GM18909 (cell line): Measurements from ENCODE around the gene PPP1R14B.

ENCODE experiments used
- ATAC-seq: cut with Tn5 transposase; IDR thresholded peaks from one replicate; pipeline ENCODE4 v1.9.1; 2021; ENCODE audit warnings: mild to moderate bottlenecking; ENCODE audit not compliant: unreplicated experiment, poor library complexity

Gene PPP1R14B, protein sequence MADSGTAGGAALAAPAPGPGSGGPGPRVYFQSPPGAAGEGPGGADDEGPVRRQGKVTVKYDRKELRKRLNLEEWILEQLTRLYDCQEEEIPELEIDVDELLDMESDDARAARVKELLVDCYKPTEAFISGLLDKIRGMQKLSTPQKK

DNA sequence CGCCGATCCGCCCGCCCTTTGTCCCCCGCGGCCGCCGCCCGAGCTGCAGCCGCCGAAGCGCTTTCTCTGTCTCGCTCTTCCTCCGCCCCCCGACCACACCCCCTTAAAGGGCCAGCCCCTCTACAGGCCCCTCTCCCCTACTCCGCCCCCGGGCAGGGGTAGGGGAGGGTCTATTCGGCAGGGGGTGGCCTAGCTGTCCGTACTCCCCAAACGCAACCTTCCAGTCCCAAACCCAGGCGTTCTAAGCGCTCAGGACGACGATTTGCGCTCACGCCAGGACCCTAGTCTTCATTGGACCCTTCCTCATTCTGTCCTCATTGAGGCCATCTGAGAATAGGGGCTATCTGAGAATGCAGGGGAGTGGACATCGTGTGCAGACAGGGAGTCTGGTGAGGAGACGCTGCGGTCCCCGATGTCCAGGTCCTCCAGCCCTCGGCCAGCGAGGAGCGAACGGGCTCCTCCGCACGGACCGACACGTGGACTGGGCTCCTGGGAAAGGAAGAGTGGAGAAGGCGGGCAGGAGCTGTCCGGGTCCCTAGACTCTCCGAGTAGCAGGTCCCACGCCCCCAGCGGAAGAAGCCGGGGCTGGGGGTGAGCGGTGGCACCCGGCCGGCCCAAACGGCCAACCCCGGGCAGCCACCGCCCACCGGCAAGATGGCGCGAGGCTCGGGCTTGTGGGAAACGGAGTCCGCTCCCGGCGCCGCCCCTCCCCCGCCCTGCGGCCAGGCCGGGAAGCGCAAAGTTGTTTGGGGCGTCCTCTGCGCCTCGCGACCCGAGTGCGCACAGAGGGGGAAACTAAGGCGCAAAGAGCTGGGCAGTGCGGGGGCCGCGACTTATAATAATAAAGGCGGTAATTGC lies at the start of gene PPP1R14B:
PPP1R14B (minus strand) TSS at position 73 of the 858 bp plus-strand sequence. CDS start 270 bp downstream, outside the sequence.
- ATAC-seq, result peak; percentile 34

DNA sequence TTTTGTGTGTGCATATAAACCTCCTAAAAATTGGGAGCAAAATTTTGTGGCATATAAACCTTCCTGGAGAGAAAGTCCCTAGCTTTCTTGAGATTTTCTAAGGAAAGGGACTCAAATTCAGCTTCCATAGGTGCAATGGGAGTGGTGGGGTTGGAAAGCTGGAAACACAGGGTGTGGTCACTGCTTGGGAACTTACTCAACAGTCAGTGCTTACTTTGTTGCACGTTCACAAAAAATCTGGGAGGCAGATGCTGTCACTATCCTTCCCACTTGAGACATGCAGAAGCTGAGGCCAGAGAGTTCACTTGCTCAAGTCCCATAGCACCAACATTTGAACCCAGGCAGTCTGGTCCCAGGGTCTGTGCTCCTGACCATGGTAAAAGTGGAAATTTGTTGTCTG lies 49.5 kb upstream of the PPP1R14B start:
- ATAC-seq, result no peak

DNA sequence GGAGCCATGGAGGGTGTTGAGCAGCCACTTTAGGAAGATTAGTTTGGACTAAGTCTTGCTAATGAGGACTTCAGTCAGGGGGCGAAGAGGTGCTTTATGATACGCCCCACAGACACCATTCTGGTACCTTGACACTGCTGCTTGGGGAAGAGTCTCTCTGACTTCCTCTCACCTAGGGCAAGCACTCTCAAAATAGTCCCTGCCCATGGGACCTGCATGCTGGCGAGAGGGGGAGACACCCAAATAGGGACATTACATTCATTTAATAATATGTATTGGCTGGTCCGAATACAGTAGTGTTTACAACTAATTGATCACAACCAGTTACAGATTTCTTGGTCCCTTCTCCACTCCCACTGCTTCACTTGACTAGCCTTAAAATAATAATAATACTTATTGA lies 49.0 kb upstream of the PPP1R14B start:
- ATAC-seq, result no peak

DNA sequence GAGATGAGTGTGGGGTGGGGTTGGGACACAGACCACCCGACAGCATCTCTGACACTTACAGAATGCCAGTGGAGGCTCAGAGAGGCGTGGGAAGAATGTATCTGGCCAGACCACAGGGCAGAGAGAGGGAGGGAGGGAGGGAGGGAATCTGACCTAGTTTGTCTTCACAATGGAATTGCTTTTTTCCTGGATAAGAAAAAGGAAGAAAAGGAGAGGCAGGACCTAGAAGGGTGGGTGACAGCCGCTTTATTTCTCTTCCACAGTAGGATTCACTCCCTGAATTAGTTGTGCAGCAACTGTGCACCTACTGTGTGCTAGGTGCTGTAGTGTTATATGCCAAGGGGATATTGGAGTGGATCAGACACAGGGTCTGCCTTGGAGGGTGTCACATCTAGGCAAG lies 48.0 kb upstream of the PPP1R14B start:
- no peak for ATAC-seq

DNA sequence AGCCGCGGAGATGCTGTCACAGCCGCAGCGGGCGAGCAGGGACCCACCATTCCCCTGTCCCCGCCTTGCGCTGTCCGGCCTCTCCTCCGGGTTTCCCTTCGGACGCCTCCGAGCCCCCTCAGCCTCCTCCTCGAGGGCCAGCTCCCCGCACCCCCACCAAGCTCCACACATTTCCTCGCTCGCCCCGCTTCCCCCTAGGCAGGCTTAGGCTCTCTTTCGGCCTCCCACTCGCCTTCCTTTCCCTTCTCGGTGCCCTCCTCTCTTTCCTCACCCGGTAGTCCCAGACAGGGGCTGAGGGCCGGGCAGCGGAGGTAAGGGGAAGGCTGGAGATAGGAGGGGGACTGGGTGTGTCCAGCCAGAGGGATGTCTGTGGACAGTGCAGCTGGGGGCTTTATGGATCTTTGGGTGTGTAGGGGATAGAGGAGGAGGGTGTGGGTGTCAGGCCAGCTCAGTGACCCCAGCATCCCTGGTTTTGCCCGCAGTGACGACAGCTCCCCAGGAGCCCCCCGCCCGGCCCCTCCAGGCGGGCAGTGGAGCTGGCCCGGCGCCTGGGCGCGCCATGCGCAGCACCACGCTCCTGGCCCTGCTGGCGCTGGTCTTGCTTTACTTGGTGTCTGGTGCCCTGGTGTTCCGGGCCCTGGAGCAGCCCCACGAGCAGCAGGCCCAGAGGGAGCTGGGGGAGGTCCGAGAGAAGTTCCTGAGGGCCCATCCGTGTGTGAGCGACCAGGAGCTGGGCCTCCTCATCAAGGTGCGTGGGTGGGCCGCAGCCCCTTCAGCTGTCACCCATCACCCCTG lies 45.9 kb upstream of the PPP1R14B start:
- ATAC-seq, result no peak

DNA sequence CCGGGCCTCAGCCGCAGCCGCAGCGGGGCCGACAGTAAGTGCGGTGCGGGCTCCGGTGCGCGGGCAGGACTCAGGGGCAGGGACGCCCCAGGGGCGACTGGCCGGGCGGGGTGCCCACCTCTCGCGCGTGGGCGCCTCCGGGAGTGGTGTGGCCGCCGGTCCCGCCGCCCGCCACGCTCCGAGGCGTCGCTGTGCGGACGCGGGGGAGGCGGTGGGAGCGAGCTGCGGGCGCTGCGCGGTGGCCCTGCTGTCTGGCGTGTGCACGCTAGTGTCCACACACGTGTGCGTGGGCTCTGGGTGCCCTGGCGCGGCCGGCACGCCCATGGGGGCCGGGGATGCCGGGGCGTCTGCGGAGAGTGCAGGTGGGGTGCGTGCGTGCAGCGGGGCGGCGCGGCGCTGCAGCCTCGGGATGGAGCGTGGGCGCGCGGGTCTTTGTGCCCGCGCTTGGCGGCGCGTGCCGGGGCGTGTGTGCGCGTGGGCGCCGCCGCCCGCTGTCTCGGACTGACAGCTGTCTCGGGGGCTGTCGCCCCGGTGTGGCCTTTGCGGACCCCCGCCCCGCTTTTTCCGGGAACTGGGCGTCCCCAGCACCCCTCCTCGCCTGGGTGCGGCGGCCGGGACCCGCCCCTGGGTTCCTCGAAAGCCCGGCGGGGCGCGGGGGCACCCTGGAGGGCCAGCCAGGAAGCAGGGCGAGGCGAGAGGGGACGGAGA lies 45.2 kb upstream of the PPP1R14B start:
- ATAC-seq, result no peak

DNA sequence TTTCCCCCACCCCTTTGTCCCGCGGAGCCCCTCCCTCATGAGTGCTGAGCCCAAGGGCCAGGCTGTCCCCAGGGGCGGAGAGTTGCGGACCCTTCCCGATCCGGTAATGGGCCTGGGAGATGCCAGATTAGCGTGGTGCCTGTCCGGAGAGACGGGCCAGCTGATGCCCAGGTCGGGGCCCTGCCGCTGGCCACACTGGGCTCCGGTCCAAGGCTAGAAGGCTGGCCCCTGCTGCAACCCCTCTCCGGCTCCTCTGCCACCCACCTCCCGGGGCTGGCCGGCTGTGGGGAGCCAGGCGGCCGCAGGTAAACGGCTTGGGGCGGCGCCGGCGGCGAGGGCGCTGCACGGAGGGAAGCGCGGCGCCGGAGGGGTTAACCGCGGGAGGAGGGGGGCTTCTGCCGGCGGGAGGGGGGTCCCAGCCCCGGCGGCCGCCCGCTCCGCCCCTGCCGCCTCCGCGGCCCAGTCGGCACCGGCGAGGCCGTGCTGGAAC lies 44.6 kb upstream of the PPP1R14B start, which contains the start of gene KCNK4:
KCNK4 (plus strand) TSS at position 41 of the 490 bp plus-strand sequence. CDS start 1,717 bp downstream, outside the sequence.
- no peak for ATAC-seq

DNA sequence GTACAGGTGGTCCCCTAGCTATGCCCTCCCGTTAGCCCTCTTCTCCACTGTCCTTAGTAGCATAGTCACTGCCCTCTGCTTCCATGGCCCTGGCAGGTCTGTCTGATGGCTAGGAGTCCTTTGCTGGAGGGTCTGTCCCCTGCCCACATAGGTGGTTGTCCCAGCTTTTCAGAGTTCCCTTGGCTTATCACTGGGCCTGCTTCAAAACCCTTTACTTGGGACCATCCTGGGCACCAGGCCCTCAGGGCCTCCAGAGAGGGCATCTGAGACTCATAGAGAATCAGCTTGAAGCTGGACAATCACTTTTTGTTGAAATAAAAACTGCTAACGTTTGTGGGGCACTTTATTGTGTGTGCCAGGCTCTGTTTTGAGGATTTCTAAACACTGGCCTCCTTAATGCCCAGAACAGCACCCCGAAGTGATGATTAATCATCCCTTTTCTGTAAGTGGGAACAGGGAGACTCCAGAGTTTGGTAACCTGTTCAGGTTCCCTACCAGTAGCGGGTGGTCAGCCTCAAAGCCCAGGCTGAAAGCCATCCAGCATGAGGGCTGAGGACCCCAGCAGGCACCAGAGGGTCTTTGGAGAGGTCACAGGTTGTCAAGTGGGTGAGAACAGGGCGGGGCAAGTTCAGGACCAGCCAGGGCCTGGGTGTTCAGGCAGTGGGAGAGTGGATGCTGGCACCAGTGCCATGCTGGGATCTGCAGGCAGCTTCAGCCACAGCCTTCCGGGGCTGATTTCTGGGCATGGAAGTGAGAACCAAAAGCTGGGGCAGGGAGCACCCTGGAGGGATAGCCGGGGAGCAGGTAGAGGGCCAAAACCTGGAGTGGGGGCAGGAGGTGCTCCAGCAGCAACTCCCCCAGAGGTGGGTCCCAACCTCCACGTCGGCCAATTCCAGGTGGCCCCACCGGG lies 43.9 kb upstream of the PPP1R14B start:
- no peak for ATAC-seq

DNA sequence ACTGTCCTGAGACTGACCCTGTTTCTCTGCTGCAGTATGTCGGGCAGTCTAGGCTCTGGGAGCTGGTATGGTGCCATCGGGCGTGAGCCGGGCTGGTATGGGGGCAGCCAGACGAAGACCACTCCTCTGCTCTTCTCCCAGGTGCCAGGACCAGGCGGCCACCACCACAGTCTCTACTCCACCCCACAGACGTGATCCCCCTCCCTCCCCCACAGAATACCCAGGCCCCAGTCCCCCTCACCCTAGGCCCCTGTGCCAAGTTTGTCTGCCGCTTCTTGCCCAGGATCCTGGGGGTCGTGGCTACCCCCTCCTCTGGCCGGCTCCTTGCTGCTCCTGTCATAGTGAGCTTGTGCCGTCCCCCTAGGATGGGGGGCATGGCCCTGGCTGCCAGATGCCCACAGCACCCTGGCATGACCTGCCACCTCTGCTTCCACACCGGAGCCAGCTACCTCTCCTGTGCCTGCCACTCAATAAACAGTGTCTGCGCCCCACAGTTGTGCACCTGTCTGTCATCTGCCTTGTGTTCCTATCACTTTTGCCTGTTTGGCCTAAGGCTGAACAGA lies 42.3 kb upstream of the PPP1R14B start:
- ATAC-seq, result no peak

DNA sequence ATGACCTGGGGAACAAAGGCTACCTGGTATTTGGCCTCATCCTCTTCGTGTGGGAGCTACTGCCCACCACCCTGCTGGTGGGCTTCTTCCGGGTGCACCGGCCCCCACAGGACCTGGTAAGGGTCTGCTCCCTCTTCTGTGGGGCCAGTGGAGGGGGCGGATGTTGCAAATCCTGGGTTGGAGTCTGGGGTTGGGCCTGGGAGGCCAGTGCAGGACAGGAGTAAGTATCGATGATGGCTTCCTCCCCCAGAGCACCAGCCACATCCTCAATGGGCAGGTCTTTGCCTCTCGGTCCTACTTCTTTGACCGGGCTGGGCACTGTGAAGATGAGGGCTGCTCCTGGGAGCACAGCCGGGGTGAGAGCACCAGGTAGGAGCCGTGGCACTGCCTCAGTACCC lies 41.6 kb upstream of the PPP1R14B start:
- ATAC-seq, result no peak

DNA sequence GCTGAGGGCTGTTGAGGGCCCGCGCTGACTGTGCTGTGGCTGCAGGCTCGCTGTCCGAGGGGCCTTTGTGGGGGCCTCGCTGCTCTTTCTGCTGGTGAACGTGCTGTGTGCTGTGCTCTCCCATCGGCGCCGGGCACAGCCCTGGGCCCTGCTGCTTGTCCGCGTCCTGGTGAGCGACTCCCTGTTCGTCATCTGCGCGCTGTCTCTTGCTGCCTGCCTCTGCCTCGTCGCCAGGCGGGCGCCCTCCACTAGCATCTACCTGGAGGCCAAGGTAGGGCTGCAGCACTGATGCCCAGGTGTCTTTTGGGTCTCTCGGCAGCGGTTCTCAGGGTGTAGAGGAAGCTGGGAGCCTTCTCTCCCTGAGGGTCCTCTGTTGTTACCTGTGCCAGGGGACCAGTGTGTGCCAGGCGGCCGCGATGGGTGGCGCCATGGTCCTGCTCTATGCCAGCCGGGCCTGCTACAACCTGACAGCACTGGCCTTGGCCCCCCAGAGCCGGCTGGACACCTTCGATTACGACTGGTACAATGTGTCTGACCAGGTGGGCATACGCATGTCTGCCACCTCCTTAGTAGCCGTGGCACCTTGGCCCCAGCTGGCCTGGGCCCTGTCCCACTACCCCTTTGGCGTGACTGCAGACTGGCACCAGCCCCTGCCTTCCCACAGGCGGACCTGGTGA lies 41.1 kb upstream of the PPP1R14B start:
- ATAC-seq, result no peak

DNA sequence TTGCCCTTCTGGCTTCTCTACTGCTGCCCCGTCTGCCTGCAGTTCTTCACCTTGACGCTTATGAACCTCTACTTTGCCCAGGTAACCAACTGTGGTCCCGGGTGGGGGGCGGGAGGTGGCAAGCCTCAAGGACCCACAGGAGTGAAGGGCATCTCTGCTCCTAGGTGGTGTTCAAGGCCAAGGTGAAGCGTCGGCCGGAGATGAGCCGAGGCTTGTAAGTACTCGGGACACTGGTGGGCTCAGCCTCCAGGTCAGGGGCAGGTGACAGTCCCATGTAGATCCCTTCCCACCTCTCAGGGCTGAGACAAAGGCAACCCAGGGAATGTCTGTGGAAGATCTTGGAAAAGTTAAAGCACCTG lies 40.0 kb upstream of the PPP1R14B start:
- no peak for ATAC-seq

DNA sequence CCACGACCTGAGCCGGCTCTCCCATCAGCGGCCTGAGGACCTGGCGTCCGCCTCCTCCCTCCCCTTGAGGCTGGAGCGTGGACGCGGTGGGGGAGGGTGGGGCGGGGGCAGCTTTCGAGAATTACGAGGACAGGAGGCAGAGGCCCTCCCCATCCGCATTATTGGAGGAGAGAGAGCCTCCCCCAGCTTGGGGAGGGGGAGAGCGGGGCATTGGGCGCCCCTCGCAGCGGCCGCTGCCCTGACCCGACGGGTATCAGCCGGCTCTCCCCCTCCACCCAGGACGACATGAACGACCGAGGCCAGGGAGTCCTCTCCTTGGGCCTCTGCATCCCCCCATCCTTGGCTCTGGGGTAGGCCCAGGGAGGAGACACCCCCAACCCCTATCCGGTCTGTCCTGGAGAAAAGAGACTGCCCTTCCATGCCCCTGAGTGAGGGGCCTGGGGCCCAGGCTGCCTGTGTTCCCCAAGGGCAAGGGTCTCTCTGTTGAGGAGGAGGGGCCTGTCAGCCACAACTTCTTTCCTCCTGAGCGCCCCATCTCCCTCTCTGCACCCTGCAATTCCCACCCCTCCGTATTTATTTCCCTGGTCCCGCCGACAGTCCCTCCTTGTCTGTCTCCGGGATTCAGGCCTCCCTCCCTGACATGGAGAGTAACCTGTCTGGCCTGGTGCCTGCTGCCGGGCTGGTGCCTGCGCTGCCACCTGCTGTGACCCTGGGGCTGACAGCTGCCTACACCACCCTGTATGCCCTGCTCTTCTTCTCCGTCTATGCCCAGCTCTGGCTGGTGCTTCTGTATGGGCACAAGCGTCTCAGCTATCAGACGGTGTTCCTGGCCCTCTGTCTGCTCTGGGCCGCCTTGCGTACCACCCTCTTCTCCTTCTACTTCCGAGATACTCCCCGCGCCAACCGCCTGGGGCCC lies 39.4 kb upstream of the PPP1R14B start:
- ATAC-seq, result no peak

DNA sequence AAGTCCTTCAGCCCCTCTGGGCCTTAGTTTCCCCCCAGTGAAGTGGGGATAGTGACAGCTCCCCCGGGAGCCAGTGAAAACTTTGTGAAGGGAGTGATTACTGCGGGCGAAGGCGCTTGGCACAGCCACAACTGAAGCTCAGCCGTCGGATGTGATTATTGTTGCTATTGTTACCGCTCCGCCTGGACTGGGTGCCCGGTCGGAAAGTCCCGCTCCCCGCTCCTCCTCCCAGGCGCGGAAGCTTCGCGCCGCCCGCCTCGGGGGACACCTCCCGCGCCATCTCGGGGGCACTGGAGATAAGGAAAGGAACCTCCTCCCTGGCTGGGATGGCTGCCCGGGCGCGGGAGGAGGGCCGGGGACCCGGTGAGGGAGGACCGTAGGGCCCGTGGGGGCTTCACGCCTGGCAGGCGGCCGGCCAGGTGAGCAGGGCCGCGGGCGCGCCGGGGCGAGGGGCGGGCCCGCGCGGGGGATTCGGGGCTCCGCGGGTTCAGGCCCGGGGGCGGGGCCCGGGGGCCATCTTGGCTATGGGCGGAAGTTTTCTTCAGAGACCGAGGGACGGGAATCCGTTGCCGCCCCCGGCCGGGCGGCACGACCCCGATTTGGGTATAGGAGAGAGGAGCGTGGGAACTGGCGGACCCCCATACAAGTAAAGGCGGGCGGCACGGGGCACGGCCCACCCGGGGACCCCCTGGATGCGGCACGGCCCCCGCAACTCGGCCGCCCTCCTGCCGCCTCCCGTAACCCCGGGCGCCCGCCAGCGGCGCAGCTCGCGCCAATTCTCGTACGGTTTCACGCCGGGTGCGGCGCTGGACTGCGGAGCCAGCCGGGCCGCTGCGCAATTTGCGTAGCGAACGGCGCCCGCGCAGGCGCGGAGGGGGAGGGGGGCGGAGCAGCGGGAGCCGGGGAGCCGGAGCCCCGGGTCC lies 38.5 kb upstream of the PPP1R14B start, which contains the start of gene GPR137:
GPR137 (plus strand) TSS at position 887 of the 923 bp plus-strand sequence. CDS start 677 bp downstream, outside the sequence.
- ATAC-seq, result peak; percentile 62

DNA sequence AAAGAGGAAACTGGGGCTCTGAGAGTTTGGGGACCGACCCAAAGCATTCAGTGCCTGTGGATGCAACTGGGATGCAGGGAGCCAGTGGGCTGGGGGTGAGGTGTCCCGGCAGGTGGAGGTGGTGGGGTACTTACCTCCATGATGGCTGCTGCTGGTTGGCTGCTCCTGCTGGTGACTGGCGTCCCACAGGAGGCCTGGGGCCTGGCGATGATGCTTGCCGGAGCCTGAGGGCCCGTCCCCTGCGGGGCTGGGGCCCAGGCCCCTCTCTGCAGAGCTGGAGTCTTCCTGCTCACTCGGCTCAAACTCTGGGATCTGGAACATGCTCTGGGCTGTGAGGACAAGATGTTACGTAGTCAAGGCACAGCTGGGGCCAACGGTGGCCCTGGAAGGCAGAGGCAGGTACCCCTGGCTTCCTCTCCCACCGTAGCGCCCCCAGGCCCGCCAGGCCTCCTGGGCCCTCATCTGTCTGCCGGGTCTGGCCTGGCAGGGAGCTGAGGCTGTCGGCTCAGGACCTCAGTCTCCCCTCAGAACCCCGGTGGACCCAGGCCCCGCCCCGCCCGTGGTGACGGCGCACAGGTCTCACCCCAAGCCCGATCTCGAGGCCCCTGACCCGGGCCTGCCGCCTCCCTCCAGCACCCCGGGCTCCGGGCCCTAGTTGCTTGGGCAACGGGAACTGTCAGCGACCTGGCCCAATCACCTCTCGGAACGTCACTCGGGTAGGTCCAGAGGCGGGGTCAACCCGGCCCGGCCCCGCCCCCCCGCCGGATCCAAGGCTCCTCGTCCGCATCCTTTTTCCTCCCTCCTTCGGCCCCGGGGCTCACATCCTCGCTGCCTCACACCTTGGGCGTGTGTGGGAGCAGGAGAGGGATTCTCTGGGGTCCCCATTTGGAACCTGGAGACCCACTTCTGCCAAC lies 37.6 kb upstream of the PPP1R14B start, which contains the start of gene BAD:
BAD (minus strand) TSS at position 618 of the 914 bp plus-strand sequence; CDS start at position 321, 297 bp downstream.
- peak; percentile 73 for ATAC-seq
